ENCODE measurements around the gene VEGFB. TPM values are rescaled to one million over a fixed set of nuclear protein-coding genes. Genes with fewer than 3 reads are reported as not detected.

The VEGFB gene
- total and polyA plus RNA-seq, 2 of the 4 experiments (the other 2 are of a cell fraction), result 3.0 to 25.1 TPM

DNA sequence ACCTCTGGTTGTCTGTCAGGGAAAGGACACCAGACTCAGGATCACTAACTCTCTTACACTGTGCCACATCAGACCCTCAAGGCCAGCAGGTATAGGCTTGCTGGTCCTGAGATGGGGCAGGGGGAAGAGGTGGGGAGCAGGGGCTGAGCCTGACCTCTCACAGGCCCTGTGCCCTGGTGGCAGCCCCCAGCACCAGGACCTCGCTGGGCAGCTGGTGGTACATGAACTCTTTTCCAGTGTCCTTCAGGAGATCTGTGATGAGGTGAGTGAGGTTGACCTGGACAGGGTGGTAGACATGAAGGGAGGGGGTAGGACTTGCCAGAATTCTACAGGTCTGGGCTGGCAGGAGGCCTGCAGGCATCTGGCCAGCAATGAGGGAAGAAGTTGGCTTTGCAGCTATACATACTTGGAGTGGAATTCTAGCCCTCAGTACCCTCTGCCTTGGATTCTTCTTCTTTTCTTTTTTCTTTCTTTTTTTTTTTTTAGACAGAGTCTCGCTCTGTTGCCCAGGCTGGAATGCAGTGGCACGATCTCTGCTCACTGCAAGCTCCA is 6.9 kb upstream of the VEGFB start:
- Histone ChIP-seq H2BK120ac (ENCODE audit: low read depth, low read length) (no peak overlapping the region), H3K14ac (replicated peaks; ENCODE audit: low read depth, low read length) (peak overlapping the region; percentile 88), H3K4ac (ENCODE audit: low read depth, low read length) (peak overlapping the region; percentile 92; the same call in 1 of the 2 replicates), H3K56ac (ENCODE audit: extremely low read depth, insufficient read depth, low read length) (no peak overlapping the region; the same call in 1 of the 2 replicates), H4K91ac (ENCODE audit: insufficient read depth, low read depth, low read length) (peak overlapping the region; percentile 4; the same call in 1 of the 2 replicates), H2AFZ (replicated peaks; ENCODE audit: low read length, poor library complexity) (peak overlapping the region; percentile 99), H3K9me1 (ENCODE audit: insufficient read depth, low read length) (peaks cover 19% of the 10 kb centered on the region), H2AK5ac (ENCODE audit: low read depth, low read length) (peak overlapping the region; percentile 94), H3K79me1 (ENCODE audit: low read depth in 1 of 2, low read length in 2 of 2) (peaks cover 26 to 72% of the 10 kb centered on the region in 2 experiments), H3K27ac (ENCODE audit: insufficient read depth, low read length) (no peak overlapping the region; the same call in 1 of the 2 replicates), H4K20me1 (ENCODE audit: insufficient read depth, low read length) (no peaks in the 10 kb centered on the region; the same call in 1 of the 2 replicates), H3K36me3 (ENCODE audit: control insufficient read depth, insufficient read depth, low read length) (peaks cover 5% of the 10 kb centered on the region), H2BK15ac (ENCODE audit: low read depth, low read length) (no peak overlapping the region), H3K4me1 (ENCODE audit: control insufficient read depth, insufficient read depth, low read length) (peaks cover 20% of the 10 kb centered on the region), H3K27me3 (ENCODE audit: control insufficient read depth, insufficient read depth, low read length) (no peaks in the 10 kb centered on the region), H4K5ac (ENCODE audit: low read depth, low read length) (peak overlapping the region; percentile 19; the same call in 1 of the 2 replicates), H2BK20ac (ENCODE audit: low read depth, low read length) (no peak overlapping the region), H3K4me3 (ENCODE audit: insufficient read depth, low read depth, low read length) (no peak overlapping the region), H3K4me2 (ENCODE audit: low read depth, low read length) (peak overlapping the region; percentile 94), H4K8ac (ENCODE audit: low read depth in 2 of 2, low read length in 2 of 2) (no peak overlapping the region), H3K23ac (ENCODE audit: low read depth, low read length) (peak overlapping the region; percentile 23), H2BK5ac (ENCODE audit: low read depth, low read length, poor library complexity, severe bottlenecking) (no peak overlapping the region), H3K9ac (ENCODE audit: low read depth, low read length) (peak overlapping the region; percentile 62; the same call in 1 of the 2 replicates), H3K9me3 (ENCODE audit: control insufficient read depth, insufficient read depth, low read length) (no peaks in the 10 kb centered on the region), H3K18ac (ENCODE audit: low read depth, low read length) (no peak overlapping the region), H2AK9ac (replicated peaks; ENCODE audit: low read depth, low read length, poor library complexity) (peak overlapping the region; percentile 89)
- TF ChIP-seq CHD1 (IDR thresholded peaks at IDR 0.05; ENCODE audit: low read depth, low read length), result no peak
- TF ChIP-seq, protein P1, sequence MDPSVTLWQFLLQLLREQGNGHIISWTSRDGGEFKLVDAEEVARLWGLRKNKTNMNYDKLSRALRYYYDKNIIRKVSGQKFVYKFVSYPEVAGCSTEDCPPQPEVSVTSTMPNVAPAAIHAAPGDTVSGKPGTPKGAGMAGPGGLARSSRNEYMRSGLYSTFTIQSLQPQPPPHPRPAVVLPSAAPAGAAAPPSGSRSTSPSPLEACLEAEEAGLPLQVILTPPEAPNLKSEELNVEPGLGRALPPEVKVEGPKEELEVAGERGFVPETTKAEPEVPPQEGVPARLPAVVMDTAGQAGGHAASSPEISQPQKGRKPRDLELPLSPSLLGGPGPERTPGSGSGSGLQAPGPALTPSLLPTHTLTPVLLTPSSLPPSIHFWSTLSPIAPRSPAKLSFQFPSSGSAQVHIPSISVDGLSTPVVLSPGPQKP (IDR thresholded peaks at IDR 0.05; ENCODE audit: borderline replicate concordance, low read depth, low read length), result no peak
- in situ Hi-C loops (cut with MboI; ENCODE audit: low sequenced_read_pairs), result no loop called here
- BruUV-seq (replicated peaks), result no TSS peak
- intact Hi-C loops (cut with micrococcal nuclease), result no loop called here
- POLR2A ChIA-PET (ENCODE audit: unreplicated experiment), result no interaction called here
- DNase-seq, result no peak
- CTCF ChIA-PET, result no interaction called here
- dilution Hi-C loops (cut with HindIII; ENCODE audit: low sequenced_read_pairs, unreplicated experiment), result no loop called here
- no CpG with 5 or more reads among the region's 3 CpGs for WGBS, 2 experiments (ENCODE audit: extremely low coverage in 2 of 2, insufficient read length in 1 of 2)
- no peak for ATAC-seq (ENCODE audit: low read depth)
